ENCODE data around the gene POU1F1.

The POU1F1 gene

DNA sequence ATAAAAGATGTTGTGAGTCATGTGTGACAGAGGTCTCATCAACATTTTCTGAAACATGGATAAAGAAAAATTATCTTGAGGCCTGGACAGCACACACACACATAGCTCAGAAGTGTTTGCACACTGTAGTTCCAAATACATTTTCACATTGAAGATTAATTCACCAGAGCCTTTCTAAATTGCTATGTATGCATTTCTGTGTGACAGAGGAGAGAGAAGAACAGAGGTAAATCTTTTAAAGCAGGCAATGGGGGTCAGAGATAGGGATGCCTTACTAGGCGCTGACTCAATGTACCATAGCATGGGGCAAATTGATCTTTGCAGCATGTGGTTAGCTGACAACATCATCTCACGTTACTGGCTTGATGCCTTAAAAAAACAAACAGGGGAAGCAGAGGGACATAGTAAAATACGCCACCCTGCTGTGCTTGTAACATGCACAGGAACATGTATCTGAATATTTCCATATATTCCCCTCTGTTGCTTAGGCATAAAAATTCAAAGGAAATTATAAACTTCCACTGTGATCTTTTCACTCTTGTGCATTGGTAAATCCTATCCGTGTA, 7.7 kb downstream of the POU1F1 start:
- Histone ChIP-seq H3K27me3 (ENCODE audit: insufficient read depth, low read length, poor library complexity) (no peaks in the 10 kb centered on the region), H3K27ac (ENCODE audit: low read length) (peak overlapping the region; percentile 92), H3K4me2 (ENCODE audit: insufficient read depth, low read length) (peak overlapping the region; percentile 50), H3K9me3 (ENCODE audit: insufficient read depth, low read length, severe bottlenecking) (no peaks in the 10 kb centered on the region), H3K79me2 (ENCODE audit: insufficient read depth, low read length) (no peaks in the 10 kb centered on the region), H3K36me3 (ENCODE audit: insufficient read depth, low read length) (no peaks in the 10 kb centered on the region), H4K20me1 (ENCODE audit: insufficient read depth, low read length) (no peaks in the 10 kb centered on the region), H3K4me3 (ENCODE audit: low read depth in 1 of 2, low read length in 2 of 2) (peak overlapping the region in 1 of 2 experiments; percentile 21; a peak in 1 of 4 replicates), H3K4me1 (ENCODE audit: insufficient read depth, low read length) (peaks cover 48% of the 10 kb centered on the region), H2AFZ (ENCODE audit: low read depth, low read length) (peak overlapping the region; percentile 69), H3K9ac (ENCODE audit: low read depth, low read length) (peak overlapping the region; percentile 42)
- peak; percentile 37 for DNase-seq
- TF ChIP-seq EZH2 (IDR thresholded peaks at IDR 0.05; ENCODE audit: borderline replicate concordance, low read depth, low read length, severe bottlenecking), result no peak
- TF ChIP-seq, protein P1, sequence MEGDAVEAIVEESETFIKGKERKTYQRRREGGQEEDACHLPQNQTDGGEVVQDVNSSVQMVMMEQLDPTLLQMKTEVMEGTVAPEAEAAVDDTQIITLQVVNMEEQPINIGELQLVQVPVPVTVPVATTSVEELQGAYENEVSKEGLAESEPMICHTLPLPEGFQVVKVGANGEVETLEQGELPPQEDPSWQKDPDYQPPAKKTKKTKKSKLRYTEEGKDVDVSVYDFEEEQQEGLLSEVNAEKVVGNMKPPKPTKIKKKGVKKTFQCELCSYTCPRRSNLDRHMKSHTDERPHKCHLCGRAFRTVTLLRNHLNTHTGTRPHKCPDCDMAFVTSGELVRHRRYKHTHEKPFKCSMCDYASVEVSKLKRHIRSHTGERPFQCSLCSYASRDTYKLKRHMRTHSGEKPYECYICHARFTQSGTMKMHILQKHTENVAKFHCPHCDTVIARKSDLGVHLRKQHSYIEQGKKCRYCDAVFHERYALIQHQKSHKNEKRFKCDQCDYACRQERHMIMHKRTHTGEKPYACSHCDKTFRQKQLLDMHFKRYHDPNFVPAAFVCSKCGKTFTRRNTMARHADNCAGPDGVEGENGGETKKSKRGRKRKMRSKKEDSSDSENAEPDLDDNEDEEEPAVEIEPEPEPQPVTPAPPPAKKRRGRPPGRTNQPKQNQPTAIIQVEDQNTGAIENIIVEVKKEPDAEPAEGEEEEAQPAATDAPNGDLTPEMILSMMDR (IDR thresholded peaks at IDR 0.05; ENCODE audit: borderline replicate concordance, extremely low read depth, low read length, poor library complexity, severe bottlenecking), result no peak
- ATAC-seq (ENCODE audit: insufficient read depth, low read depth), result peak; percentile 50

DNA sequence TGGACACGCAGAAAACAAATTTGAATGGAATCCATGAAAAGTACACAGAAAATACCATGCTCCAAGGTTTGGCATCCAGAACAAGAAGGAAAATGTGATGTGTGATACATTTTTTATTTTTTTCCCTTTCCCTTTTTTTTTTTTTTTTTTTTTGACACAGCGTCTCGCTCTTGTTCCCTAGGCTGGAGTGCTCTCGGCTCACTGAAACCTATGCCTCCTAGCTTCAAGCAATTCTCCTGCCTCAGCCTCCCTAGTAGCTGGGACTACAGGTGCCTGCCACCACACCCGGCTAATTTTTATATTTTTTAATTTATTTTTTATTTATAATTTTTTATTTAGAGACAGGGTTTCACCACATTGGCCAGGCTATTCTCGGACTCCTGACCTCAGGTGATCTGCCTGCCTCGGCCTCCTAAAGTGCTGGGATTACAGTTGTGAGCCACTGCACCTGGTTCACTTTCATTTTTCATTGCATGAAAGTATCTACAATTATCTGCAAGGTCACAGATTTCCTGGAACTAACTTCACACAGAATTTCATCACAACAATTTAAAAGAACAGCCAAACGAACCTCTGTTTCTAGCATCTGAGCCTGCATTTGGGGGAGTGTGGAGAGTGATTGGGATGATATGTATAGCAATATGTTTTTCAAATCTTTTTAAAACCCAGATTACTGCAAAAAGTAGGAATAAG, 8.3 kb downstream of the POU1F1 start:
- peak overlapping the region; percentile 42 for H3K9ac ChIP-seq (ENCODE audit: low read depth, low read length)
- no peaks in the 10 kb centered on the region for H3K27me3 ChIP-seq (ENCODE audit: insufficient read depth, low read length, poor library complexity)
- H3K4me2 ChIP-seq (ENCODE audit: insufficient read depth, low read length), result peak overlapping the region; percentile 50
- H4K20me1 ChIP-seq (ENCODE audit: insufficient read depth, low read length), result no peaks in the 10 kb centered on the region
- TF ChIP-seq EZH2 (IDR thresholded peaks at IDR 0.05; ENCODE audit: borderline replicate concordance, low read depth, low read length, severe bottlenecking), result no peak
- TF ChIP-seq, protein P1 (IDR thresholded peaks at IDR 0.05; ENCODE audit: borderline replicate concordance, extremely low read depth, low read length, poor library complexity, severe bottlenecking), result no peak
- DNase-seq, result peak; percentile 53
- H3K9me3 ChIP-seq (ENCODE audit: insufficient read depth, low read length, severe bottlenecking), result no peaks in the 10 kb centered on the region
- no peak overlapping the region for H2AFZ ChIP-seq (ENCODE audit: low read depth, low read length)
- no peaks in the 10 kb centered on the region for H3K79me2 ChIP-seq (ENCODE audit: insufficient read depth, low read length)
- H3K4me3 ChIP-seq (ENCODE audit: low read depth in 1 of 2, low read length in 2 of 2), result peak overlapping the region in 1 of 2 experiments; percentile 21; a peak in 1 of 4 replicates
- ATAC-seq (ENCODE audit: insufficient read depth, low read depth), result peak; percentile 71
- peaks cover 48% of the 10 kb centered on the region for H3K4me1 ChIP-seq (ENCODE audit: insufficient read depth, low read length)
- H3K36me3 ChIP-seq (ENCODE audit: insufficient read depth, low read length), result no peaks in the 10 kb centered on the region
- peak overlapping the region; percentile 92 for H3K27ac ChIP-seq (ENCODE audit: low read length)

DNA sequence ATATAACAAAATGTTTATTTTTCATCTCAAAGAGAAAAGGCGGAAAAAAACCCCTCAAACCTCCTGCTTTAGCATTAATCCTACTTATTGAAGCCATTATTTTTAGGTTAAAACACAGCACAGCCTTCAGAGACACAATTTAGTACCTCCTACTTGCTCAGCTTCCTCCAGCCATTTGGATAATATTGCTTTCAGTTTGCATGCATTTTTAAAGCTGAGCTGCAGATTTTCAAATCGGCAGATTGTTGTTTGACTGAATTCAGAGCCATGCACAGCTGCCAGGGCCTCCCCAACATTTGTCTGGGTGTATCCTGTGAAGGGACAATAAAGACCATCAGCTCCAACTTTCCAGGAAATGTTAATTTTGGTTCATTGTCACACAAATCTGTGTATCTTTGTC, 14.5 kb downstream of the POU1F1 start:
- Histone ChIP-seq H2AFZ (ENCODE audit: low read depth, low read length) (peak overlapping the region; percentile 49; the same call in 1 of the 2 replicates), H3K27ac (ENCODE audit: low read length) (no peak overlapping the region), H3K9me3 (ENCODE audit: insufficient read depth, low read length, severe bottlenecking) (no peaks in the 10 kb centered on the region), H3K79me2 (ENCODE audit: insufficient read depth, low read length) (no peaks in the 10 kb centered on the region), H3K4me3 (ENCODE audit: low read depth in 1 of 2, low read length in 2 of 2) (no peak overlapping the region), H3K36me3 (ENCODE audit: insufficient read depth, low read length) (no peaks in the 10 kb centered on the region), H3K9ac (ENCODE audit: low read depth, low read length) (no peak overlapping the region), H3K4me1 (ENCODE audit: insufficient read depth, low read length) (peaks cover 5% of the 10 kb centered on the region; the same call in 1 of the 2 replicates), H4K20me1 (ENCODE audit: insufficient read depth, low read length) (no peaks in the 10 kb centered on the region), H3K27me3 (ENCODE audit: insufficient read depth, low read length, poor library complexity) (no peaks in the 10 kb centered on the region), H3K4me2 (ENCODE audit: insufficient read depth, low read length) (no peak overlapping the region)
- TF ChIP-seq, protein P1 (IDR thresholded peaks at IDR 0.05; ENCODE audit: borderline replicate concordance, extremely low read depth, low read length, poor library complexity, severe bottlenecking), result no peak
- no peak for TF ChIP-seq EZH2 (IDR thresholded peaks at IDR 0.05; ENCODE audit: borderline replicate concordance, low read depth, low read length, severe bottlenecking)
- DNase-seq (no peak), ATAC-seq (ENCODE audit: insufficient read depth, low read depth) (peak; percentile 57; the same call in 1 of the 3 replicates)

Measured in DND-41 (cell line).